H54 (cell line): ENCODE results near the gene PCGF2.
A peak's percentile ranks its signal among the peaks of the same experiment; 100 is the strongest.
"Not testable (repeated sequence)": the region's sequence is repeated elsewhere in the genome, so short reads cannot be mapped to it uniquely, and the experiment has no call there.

Experiments
- DNase-seq: peaks from one replicate; pipeline ENCODE4 v3.0.0; 2011; ENCODE audit warnings: low spot score, mixed read lengths; ENCODE audit not compliant: insufficient read length
- FAIRE-seq: peaks from 3 replicates; lab custom pipeline; 2011; peaks lifted over from hg19 to GRCh38; lab: Jason Lieb, UNC
- POLR2A ChIP-seq: IDR thresholded peaks from 2 replicates; pipeline ENCODE4 v1.6.1; 2011; ENCODE audit warnings: low read depth, mild to moderate bottlenecking, low read length

PCGF2 gene

GRCh38 chr17:38748149-38748891 lies at the start of gene PCGF2:
PCGF2 (minus strand) TSS chr17:38748336; CDS start chr17:38740402, 7,934 bp downstream.
- FAIRE-seq (no peak), DNase-seq (peak; percentile 71)
- peak; percentile 81 for TF ChIP-seq POLR2A

- FAIRE-seq (no peak), DNase-seq (no peak)
- no peak for TF ChIP-seq POLR2A
Measured at GRCh38 chr17:38797828-38798227, 49.7 kb upstream of the PCGF2 start.

DNA sequence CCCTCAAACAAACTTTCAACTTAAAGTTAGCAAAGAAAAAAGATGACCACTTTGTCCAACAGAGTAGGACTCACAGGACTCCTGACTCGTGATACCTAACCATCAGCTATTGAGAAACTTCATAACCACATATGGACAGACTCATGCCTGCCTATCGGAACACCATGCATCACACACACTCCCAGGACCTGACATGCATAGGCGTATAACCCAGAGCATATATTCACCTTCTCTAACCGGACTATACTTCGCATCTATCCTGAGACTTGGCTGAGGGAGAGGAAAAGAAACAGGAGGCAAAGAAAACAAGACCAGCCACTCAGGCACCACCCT lies 49.0 kb upstream of the PCGF2 start:
- FAIRE-seq = no peak
- DNase-seq = no peak
- TF ChIP-seq POLR2A = no peak

GRCh38 chr17:38796451-38797157 lies 48.5 kb upstream of the PCGF2 start:
- no peak for TF ChIP-seq POLR2A
- DNase-seq (no peak), FAIRE-seq (no peak)

DNA sequence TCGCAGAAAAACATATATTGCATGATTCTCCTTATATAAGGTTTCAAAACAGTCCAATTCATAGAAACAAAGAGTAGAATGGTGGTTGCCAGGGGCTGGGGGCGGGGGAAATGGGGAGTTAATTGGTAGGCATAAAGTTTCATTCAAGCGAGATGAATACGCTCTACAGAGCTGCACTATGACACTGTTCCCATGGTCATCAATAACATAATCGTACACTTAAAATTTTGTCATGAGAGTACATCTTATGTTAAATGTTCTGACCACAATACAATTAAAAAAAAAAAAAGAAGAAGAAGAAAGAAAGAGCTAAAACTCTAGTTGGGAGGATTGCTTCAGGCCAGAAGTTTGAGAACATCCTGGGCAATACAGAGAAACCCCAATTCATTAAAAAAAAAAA lies 46.1 kb upstream of the PCGF2 start:
- FAIRE-seq = no peak
- no peak for TF ChIP-seq POLR2A
- no peak for DNase-seq

- DNase-seq (no peak), FAIRE-seq (no peak)
- TF ChIP-seq POLR2A = no peak
Measured at GRCh38 chr17:38791162-38791561, 43.0 kb upstream of the PCGF2 start.

DNA sequence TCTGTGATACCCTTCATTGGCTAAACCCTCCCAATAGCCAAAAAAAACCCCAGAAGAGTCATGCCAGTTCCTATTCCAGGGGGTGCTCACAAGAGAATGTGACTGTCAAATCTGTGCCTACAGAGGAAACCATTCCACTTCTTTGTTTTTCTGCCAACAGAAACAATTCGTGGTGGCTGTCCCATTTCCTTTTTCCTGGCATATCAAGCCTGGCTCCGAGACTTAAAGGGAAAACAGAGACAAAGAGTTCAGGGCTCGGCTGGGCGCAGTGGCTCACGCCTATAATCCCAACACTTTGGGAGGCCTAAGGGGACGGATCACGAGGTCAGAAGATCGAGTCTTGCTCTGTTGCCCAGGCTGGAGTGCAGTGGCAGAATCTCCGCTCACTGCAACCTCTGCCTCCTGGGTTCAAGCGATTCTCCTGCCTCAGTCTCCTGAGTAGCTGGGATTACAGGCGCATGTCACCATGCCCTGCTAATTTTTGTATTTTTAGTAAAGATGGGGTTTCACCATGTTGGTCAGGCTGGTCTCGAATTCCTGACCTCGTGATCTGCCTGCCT lies 42.1 kb upstream of the PCGF2 start:
- DNase-seq, FAIRE-seq: not testable (repeated sequence)

- TF ChIP-seq POLR2A = no peak
- FAIRE-seq (no peak), DNase-seq (no peak)
Measured at GRCh38 chr17:38789185-38789584, 41.0 kb upstream of the PCGF2 start.

DNA sequence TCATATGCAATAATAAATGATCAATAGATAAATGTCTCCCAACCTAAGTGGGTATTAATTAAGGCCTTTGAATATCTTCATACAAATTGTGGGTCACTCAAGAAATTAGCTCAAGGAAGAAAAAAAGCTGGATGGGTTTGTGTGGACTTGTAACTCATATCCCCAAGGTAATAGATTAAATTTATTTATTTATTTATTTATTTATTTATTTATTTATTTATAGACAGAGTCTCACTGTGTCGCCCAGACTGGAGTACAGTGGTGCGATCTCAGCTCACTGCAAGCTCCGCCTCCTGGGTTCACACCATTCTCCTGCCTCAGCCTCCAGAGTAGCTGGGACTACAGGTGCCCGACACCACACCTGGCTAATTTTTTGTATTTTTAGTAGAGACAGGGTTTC lies 39.9 kb upstream of the PCGF2 start:
- FAIRE-seq, DNase-seq: not testable (repeated sequence)

DNA sequence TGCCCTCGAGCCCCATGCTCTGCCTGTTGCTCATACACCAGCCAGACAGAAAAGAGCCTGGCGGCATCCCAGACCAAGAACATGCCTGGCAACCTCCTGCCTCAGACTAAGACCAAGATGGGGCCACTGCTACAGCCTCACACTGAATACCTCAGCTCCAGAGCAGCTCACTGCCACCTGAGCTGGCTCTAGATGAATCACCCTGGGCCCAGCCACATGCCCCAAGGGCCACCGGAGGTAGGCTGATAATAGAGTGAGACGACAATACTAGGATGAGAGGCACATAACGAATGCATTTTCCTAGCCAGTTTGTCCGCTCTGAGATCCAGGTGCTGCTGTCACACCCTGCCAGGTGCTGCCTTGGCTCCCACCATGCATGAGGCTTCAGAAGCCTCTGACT lies 38.2 kb upstream of the PCGF2 start:
- no peak for TF ChIP-seq POLR2A
- no peak for FAIRE-seq
- no peak for DNase-seq

DNA sequence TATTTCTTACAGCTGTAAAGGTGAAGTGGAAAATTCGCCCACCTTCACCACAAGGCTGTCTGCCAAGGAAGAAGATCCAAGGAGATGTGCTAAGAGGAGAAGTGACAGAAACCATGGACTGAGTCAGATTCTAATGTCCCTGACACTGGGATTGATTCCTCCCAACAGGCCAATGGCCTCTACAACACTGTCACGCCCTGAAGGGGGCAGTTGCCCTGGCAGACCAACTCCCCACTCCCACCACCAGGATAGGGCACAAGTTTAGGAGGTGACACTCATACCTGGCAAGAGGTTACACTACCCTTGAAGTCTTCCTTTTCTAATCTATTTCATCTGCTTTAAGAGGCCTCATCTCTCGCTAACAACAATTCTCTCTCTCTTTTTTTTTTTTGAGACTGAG lies 35.1 kb upstream of the PCGF2 start:
- FAIRE-seq (no peak), DNase-seq (no peak)
- no peak for TF ChIP-seq POLR2A

DNA sequence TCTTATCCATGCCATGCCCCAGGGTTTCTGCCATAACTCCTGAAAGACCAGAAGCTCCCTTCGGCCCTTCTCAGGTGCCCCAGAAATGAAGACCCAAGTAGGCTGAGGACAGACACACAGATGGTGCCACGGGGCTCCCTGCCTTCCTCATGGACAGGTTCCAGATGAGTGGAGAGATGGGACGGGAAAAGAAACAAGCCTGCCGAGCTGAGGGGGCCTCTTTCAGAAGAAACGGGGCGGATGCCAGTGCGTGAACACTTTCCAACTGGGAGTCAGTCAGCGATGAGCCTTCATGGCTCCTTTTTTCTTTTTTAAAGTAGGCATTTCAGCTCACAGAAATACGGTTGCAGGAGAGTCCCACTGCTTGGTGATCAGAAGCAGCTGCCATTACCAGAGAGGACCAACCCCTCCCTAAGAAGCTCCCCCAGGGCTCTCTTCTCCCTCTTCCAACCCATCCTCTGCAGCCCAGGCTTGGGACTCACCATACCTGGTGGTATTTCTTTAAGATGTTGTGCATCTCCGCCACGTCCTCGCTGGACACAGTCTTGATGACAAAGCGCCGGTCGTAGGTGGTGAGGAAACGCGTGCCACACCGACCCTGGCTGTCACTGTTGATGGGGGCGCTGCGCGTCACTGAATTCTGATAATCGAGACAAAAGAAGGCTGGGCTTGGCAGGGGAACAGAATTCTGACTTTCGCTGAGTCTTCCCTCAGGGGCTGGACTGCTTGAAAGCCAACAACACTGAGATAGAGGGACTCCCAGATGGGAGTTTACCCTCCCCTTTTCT lies 32.0 kb upstream of the PCGF2 start:
- no peak for FAIRE-seq
- TF ChIP-seq POLR2A = no peak
- no peak for DNase-seq

DNA sequence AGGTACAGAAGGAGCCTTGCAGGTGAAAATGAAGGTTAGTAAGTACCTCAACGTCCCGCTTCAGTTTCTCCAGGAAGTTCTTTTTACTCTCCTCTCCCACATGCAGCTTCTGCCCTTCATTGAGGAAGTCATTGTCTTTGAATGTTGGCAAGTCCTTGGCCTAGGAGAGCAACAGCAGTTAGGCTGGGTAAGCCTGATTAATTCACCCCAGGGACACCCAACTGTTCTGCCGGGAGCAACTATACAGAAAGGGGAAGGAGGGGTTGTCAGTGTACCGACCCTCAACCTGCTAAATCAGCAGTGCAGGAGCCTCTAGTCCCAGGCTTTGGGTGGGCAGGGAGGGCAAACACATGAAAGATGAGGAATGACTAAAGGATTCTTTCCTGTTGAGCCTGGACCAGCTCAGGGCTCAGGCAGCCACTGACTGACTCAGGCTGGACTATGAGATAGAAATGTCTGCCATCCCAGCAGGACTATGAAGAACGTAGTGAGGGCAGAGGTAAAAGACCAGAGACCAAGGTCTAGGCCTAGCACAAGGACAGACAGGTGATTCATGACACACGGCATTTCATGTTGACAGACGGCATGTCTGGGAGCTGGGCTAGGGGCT lies 29.6 kb upstream of the PCGF2 start:
- DNase-seq (no peak), FAIRE-seq (no peak)

DNA sequence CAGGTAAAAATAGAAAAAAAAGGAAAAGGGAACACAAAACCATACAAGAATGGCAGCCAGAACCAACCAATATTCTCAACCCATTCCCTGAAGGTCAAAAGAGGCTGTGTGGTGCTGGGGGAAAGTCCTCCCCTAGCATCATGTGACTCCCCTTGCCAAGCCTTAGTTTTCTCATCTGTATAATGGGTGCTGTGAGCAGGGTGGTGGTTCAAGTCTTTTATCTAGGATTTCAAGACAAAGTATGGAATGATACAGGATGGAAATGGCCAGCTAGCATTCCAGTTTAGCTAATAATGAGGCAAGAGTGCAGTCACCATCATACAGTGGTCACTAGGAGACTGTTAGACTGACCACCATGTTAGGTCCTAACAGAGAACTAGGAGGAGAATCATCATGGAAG lies 25.1 kb upstream of the PCGF2 start:
- FAIRE-seq (no peak), DNase-seq (no peak)
- no peak for TF ChIP-seq POLR2A

More for the DNA sequence above, 29.6 kb upstream of the PCGF2 start:
- no peak for TF ChIP-seq POLR2A
